GM12892 (cell line): ENCODE results near the gene WFDC1.

Source experiments
- POLR2A ChIP-seq: IDR thresholded peaks from 2 replicates; pipeline ENCODE4 v1.6.1; 2011; ENCODE audit warnings: low read depth, low read length, control low read depth
- POLR2AphosphoS5 ChIP-seq: IDR thresholded peaks from 2 replicates; pipeline ENCODE4 v1.6.1; 2011; ENCODE audit warnings: low read depth, low read length, control low read depth
- TAF1 ChIP-seq: IDR thresholded peaks from 2 replicates; pipeline ENCODE4 v1.6.1; 2011; ENCODE audit warnings: low read depth, mild to moderate bottlenecking, control low read depth, low read length, borderline replicate concordance

DNA sequence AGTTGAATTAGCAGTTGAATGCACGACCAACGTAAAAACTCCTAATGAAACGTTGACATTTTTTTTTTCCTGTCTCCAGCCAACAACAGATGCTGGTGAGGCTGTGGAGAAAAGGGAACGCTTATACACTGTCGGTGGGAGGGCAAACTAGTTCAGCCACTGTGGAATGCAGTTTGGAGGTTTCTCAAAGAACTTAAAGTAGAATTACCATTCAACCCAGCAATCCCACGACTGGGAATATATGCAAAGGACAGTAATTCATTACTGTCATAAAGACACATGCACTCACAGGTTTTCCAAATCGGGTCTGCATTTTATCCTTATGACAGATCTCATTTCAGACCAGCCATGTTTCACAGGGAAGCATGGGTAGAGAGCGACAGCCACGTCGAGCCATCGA is 3.5 kb upstream of the WFDC1 start:
- TF ChIP-seq POLR2A = no peak
- no peak for TF ChIP-seq POLR2AphosphoS5
- no peak for TF ChIP-seq TAF1
